AG04449 (cell line): ENCODE data around the gene ASB10.

Source experiments
- CTCF ChIA-PET: fragments of 350-600 bp; formaldehyde crosslinking; extraction: SDS; loops from one replicate; lab custom pipeline; 2021; ENCODE audit warnings: antibody characterized with exemption; lab: Yijun Ruan, JAX
- POLR2A ChIA-PET: fragments of 400-600, 350-600 bp; formaldehyde crosslinking; extraction: SDS; loops from one replicate; lab custom pipeline; 2020; ENCODE audit warnings: antibody characterized with exemption, inconsistent platforms; lab: Yijun Ruan, JAX
- DNase-seq: peaks from one replicate; pipeline ENCODE4 v3.0.0-alpha.2; 2010; ENCODE audit warnings: low read depth, low spot score
- H3K4me3 ChIP-seq: 2 replicates; pipeline ENCODE4 v1.5.1; 2011; ENCODE audit warnings: low read depth, mild to moderate bottlenecking, control low read depth, low read length
- TF ChIP-seq, protein P1 (sequence below): IDR thresholded peaks from one replicate; pipeline ENCODE4 v1.5.1; 2011; ENCODE audit warnings: mild to moderate bottlenecking, moderate library complexity, low read length, control low read depth, inconsistent platforms; ENCODE audit not compliant: insufficient read depth; ENCODE audit errors: missing control alignments

ASB10 gene

GRCh38 chr7:151187409-151188251, 580 bp upstream of the ASB10 start:
- POLR2A ChIA-PET, result interaction anchor here (0.6 kb wide), 1 partner anchor 36 kb away, joined by 3 read pairs; no protein-coding TSS in a partner anchor
- no peak for DNase-seq
- TF ChIP-seq, protein P1, sequence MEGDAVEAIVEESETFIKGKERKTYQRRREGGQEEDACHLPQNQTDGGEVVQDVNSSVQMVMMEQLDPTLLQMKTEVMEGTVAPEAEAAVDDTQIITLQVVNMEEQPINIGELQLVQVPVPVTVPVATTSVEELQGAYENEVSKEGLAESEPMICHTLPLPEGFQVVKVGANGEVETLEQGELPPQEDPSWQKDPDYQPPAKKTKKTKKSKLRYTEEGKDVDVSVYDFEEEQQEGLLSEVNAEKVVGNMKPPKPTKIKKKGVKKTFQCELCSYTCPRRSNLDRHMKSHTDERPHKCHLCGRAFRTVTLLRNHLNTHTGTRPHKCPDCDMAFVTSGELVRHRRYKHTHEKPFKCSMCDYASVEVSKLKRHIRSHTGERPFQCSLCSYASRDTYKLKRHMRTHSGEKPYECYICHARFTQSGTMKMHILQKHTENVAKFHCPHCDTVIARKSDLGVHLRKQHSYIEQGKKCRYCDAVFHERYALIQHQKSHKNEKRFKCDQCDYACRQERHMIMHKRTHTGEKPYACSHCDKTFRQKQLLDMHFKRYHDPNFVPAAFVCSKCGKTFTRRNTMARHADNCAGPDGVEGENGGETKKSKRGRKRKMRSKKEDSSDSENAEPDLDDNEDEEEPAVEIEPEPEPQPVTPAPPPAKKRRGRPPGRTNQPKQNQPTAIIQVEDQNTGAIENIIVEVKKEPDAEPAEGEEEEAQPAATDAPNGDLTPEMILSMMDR, result no peak
- no peak overlapping the region for H3K4me3 ChIP-seq
- CTCF ChIA-PET, result interaction anchor here (0.7 to 2.0 kb wide), 5 partner anchors 9 to 84 kb away, joined by 3 to 7 read pairs (median 4); no protein-coding TSS in a partner anchor

- CTCF ChIA-PET, result interaction anchor here (0.6 to 1.8 kb wide), 3 partner anchors 9 to 23 kb away, joined by 3 to 7 read pairs (median 4); no protein-coding TSS in a partner anchor
Measured at GRCh38 chr7:151185762-151186639, 1.0 kb downstream of the ASB10 start.

GRCh38 chr7:151181011-151181431, 6.0 kb downstream of the ASB10 start:
- CTCF ChIA-PET, result interaction anchor here (2.5 to 5.4 kb wide), 2 partner anchors 9 to 12 kb away, joined by 10 to 32 read pairs; partner anchors contain the start of gene GBX1
- no peak for DNase-seq
- TF ChIP-seq, protein P1, result no peak
- H3K4me3 ChIP-seq, result no peak overlapping the region
- POLR2A ChIA-PET, result no interaction called here

More at GRCh38 chr7:151185762-151186639, 1.0 kb downstream of the ASB10 start:
- H3K4me3 ChIP-seq, result no peak overlapping the region
- TF ChIP-seq, protein P1, result no peak
- POLR2A ChIA-PET, result interaction anchor here (0.6 kb wide), 1 partner anchor 92 kb away, joined by 3 read pairs; no protein-coding TSS in a partner anchor
- no peak for DNase-seq

GRCh38 chr7:151179946-151180345, 7.1 kb downstream of the ASB10 start:
- TF ChIP-seq, protein P1, result no peak
- DNase-seq, result no peak
- POLR2A ChIA-PET, result no interaction called here
- no peak overlapping the region for H3K4me3 ChIP-seq
- CTCF ChIA-PET, result interaction anchor here (1.6 to 5.4 kb wide), 3 partner anchors 11 to 217 kb away, joined by 8 to 32 read pairs (median 9); partner anchors contain the start of gene GBX1

- ChIA-PET POLR2A (interaction anchor here (0.8 kb wide), 1 partner anchor 48 kb away, joined by 4 read pairs; the partner anchor contains the start of gene ABCF2), CTCF (interaction anchor here (0.7 to 5.4 kb wide), 4 partner anchors 8 to 216 kb away, joined by 4 to 32 read pairs (median 8); partner anchors contain the start of gene GBX1)
- TF ChIP-seq, protein P1, result no peak
- no peak overlapping the region for H3K4me3 ChIP-seq
- DNase-seq, result no peak
Measured at GRCh38 chr7:151179287-151179860, 7.7 kb downstream of the ASB10 start.
